ENCODE results near the gene TARS3. TPM values are rescaled to one million over a fixed set of nuclear protein-coding genes. Genes with fewer than 3 reads are reported as not detected.

The TARS3 gene
- total RNA-seq, 1 experiment from 2014 or later = 14.1 TPM

- Histone ChIP-seq H3K27ac (ENCODE audit: insufficient read length, low read depth, low read length) (no peak overlapping the region), H3K23me2 (ENCODE audit: insufficient read length, low read depth, low read length, poor library complexity, severe bottlenecking) (no peaks in the 10 kb centered on the region), H2BK120ac (ENCODE audit: low read depth, low read length, poor library complexity, severe bottlenecking) (no peak overlapping the region), H3K14ac (ENCODE audit: insufficient read depth, low read length) (no peak overlapping the region), H3K79me2 (ENCODE audit: insufficient read depth, low read length) (no peaks in the 10 kb centered on the region), H3K4me2 (ENCODE audit: insufficient read depth, insufficient read length, low read length) (no peak overlapping the region), H2BK12ac (ENCODE audit: insufficient read length, low read depth, low read length) (no peak overlapping the region), H4K20me1 (ENCODE audit: control insufficient read depth, insufficient read depth, insufficient read length) (no peaks in the 10 kb centered on the region), H3K23ac (ENCODE audit: insufficient read length, low read depth, low read length) (no peak overlapping the region), H3K79me1 (ENCODE audit: insufficient read depth, low read depth, low read length, poor library complexity, severe bottlenecking) (no peaks in the 10 kb centered on the region), H3K9me3 (ENCODE audit: control insufficient read depth, low read depth, low read length) (no peaks in the 10 kb centered on the region), H3K4me1 (ENCODE audit: insufficient read depth, low read length) (no peaks in the 10 kb centered on the region), H2AK5ac (ENCODE audit: insufficient read length, low read length) (no peak overlapping the region), H2AFZ (ENCODE audit: low read length) (no peak overlapping the region), H2BK5ac (ENCODE audit: insufficient read length, low read length) (no peak overlapping the region), H3K56ac (ENCODE audit: insufficient read length, low read depth, low read length) (no peak overlapping the region), H2BK20ac (ENCODE audit: low read depth, low read length, poor library complexity, severe bottlenecking) (no peak overlapping the region), H3K27me3 (ENCODE audit: insufficient read depth, low read length) (no peaks in the 10 kb centered on the region), H4K5ac (ENCODE audit: insufficient read length, low read depth, low read length) (no peak overlapping the region), H3T11ph (ENCODE audit: low read length) (no peak overlapping the region), H3K4ac (ENCODE audit: low read depth, low read length) (no peak overlapping the region), H3K9ac (ENCODE audit: extremely low read depth, insufficient read length, low read length) (no peak overlapping the region), H3K18ac (ENCODE audit: insufficient read length, low read depth, low read length) (no peak overlapping the region), H2BK15ac (ENCODE audit: low read depth, low read length) (no peak overlapping the region), H4K8ac (replicated peaks; ENCODE audit: insufficient read length, low read depth, low read length) (no peak overlapping the region), H4K91ac (ENCODE audit: insufficient read length, low read depth, low read length) (no peak overlapping the region)
- H3K4me1 Mint-ChIP-seq = no peaks in the 10 kb centered on the region
- no peak for DNase-seq
- no CpG with 5 or more reads among the region's 4 CpGs for WGBS (ENCODE audit: extremely low coverage, insufficient read length, low lambda C conversion rate)
- no peak overlapping the region for H3K4me3 Mint-ChIP-seq
- H3K27ac Mint-ChIP-seq = no peak overlapping the region
- H3K9me3 Mint-ChIP-seq = peaks cover 0 to 4% of the 10 kb centered on the region in 2 experiments; a peak in 2 of 5 replicates
- H3K27me3 Mint-ChIP-seq (ENCODE audit: low read depth) = peaks cover 5% of the 10 kb centered on the region
- no peaks in the 10 kb centered on the region for H3K36me3 Mint-ChIP-seq (ENCODE audit: insufficient read depth in 1 of 3, low read depth in 3 of 3)
- TF ChIP-seq CTCF (conservative IDR thresholded peaks at IDR 0.05) = no peak
Observed at GRCh38 chr15:101604124-101604874, 120.0 kb downstream of the TARS3 start.

Other genes starting within 250 kb of the TARS3 start
- 3.4 and 4.0 TPM in 2 replicates for gene PCSK6, start 234.8 kb downstream of the TARS3 start, total RNA-seq (2021)
- 30.5 and 34.9 TPM in 2 replicates for gene TM2D3, start 72.1 kb downstream of the TARS3 start, total RNA-seq (2021)
- not detected in 2 replicates for gene OR4F6, start 79.0 kb upstream of the TARS3 start, total RNA-seq (2021)
- gene OR4F15, start 87.7 kb upstream of the TARS3 start, total RNA-seq (2021) = not detected in 2 replicates